HEK293T (cell line): ENCODE measurements around the gene HOXA4.

Experiments used
- ARNT ChIP-seq: fragments of 450-650 bp; IDR thresholded peaks from 2 replicates; pipeline ENCODE4 v1.6.1; 2017; ENCODE audit warnings: mild to moderate bottlenecking
- FOXM1 ChIP-seq: fragments of 450-650 bp; IDR thresholded peaks from 2 replicates; pipeline ENCODE4 v1.6.1; 2017; ENCODE audit warnings: mild to moderate bottlenecking, borderline replicate concordance
- PKNOX1 ChIP-seq: fragments of 450-650 bp; IDR thresholded peaks from 2 replicates; pipeline ENCODE4 v1.6.1; 2016
- SP1 ChIP-seq: fragments of 450-650 bp; IDR thresholded peaks from 2 replicates; pipeline ENCODE4 v1.6.1; 2017
- SUZ12 ChIP-seq: fragments of 450-650 bp; IDR thresholded peaks from 2 replicates; pipeline ENCODE4 v1.6.1; 2016; ENCODE audit warnings: mild to moderate bottlenecking
- TARDBP ChIP-seq: fragments of 450-650 bp; IDR thresholded peaks from 2 replicates; pipeline ENCODE4 v1.6.1; 2016
- ZNF384 ChIP-seq: fragments of 450-650 bp; IDR thresholded peaks from 2 replicates; pipeline ENCODE4 v1.6.1; 2016

GRCh38 chr7:27179030-27179429 is 48.5 kb upstream of the HOXA4 start:
- TF ChIP-seq TARDBP = no peak
- TF ChIP-seq SUZ12 = no peak
- no peak for TF ChIP-seq ARNT
- TF ChIP-seq SP1 = no peak
- TF ChIP-seq PKNOX1 = no peak
- no peak for TF ChIP-seq FOXM1
- no peak for TF ChIP-seq ZNF384
